Keratinocyte (primary cell): ENCODE results near the gene BTBD16.

ENCODE experiments used
- EZH2 ChIP-seq: IDR thresholded peaks from one replicate; pipeline ENCODE4 v1.6.1; 2012; ENCODE audit warnings: inconsistent platforms, mild to moderate bottlenecking, low read length, moderate library complexity
- TF ChIP-seq, protein P1 (sequence below), 3 experiments: IDR thresholded peaks in 1 of 3; conservative IDR thresholded peaks in 1 of 3; optimal IDR thresholded peaks in 1 of 3; 2 replicates in 2 of 3; 3 replicates in 1 of 3; pipeline versions ENCODE3 to v1.5.1; 2011; ENCODE audit warnings: low read length in 3 of 3, mild to moderate bottlenecking in 3 of 3, moderate library complexity in 2 of 3, control low read depth in 1 of 3, inconsistent platforms in 1 of 3; ENCODE audit not compliant: insufficient read depth in 2 of 3; ENCODE audit errors: extremely low read depth in 1 of 3

DNA sequence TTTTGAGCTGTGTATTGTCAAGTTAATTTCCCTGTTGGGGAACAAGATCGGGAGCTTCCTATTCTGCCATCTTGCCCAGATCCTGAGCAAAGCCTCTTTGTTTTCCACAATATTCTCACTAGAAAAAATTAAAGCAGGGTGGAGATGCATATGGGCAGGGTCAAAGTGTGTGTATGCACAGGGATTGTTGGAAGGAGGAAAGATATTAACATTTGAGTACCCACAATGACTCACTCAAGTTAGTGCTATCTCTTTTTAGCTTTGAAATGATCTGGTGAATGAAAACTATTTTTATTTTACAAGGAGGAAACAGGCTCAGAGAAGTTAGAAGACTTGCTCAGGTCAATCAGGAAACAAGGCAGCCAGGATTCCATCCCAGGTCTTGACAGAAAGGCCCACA, 6.7 kb upstream of the BTBD16 start:
- TF ChIP-seq EZH2 = no peak
- TF ChIP-seq, protein P1, sequence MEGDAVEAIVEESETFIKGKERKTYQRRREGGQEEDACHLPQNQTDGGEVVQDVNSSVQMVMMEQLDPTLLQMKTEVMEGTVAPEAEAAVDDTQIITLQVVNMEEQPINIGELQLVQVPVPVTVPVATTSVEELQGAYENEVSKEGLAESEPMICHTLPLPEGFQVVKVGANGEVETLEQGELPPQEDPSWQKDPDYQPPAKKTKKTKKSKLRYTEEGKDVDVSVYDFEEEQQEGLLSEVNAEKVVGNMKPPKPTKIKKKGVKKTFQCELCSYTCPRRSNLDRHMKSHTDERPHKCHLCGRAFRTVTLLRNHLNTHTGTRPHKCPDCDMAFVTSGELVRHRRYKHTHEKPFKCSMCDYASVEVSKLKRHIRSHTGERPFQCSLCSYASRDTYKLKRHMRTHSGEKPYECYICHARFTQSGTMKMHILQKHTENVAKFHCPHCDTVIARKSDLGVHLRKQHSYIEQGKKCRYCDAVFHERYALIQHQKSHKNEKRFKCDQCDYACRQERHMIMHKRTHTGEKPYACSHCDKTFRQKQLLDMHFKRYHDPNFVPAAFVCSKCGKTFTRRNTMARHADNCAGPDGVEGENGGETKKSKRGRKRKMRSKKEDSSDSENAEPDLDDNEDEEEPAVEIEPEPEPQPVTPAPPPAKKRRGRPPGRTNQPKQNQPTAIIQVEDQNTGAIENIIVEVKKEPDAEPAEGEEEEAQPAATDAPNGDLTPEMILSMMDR (optimal IDR thresholded peaks at IDR 0.05 in 1 of 3, IDR thresholded peaks at IDR 0.05 in 1 of 3, conservative IDR thresholded peaks at IDR 0.05 in 1 of 3; ENCODE audit: extremely low read depth in 1 of 3, insufficient read depth in 2 of 3, low read length in 3 of 3) = no peak
